ENCODE measurements around the gene PLA2G6.

GRCh38 chr22:38082986-38083710, 98.5 kb downstream of the PLA2G6 start:
- TF ChIP-seq CTCF (conservative IDR thresholded peaks at IDR 0.05): no peak
- TF ChIP-seq EZH2 (IDR thresholded peaks at IDR 0.05; ENCODE audit: low read depth): no peak
